Measurements from ENCODE around the gene APOC1.

Gene APOC1

GRCh38 chr19:44957526-44957925 lies 43.1 kb downstream of the APOC1 start:
- no peak for DNase-seq

GRCh38 chr19:44958090-44958489 lies 43.7 kb downstream of the APOC1 start:
- DNase-seq = no peak

GRCh38 chr19:44959691-44960090 lies 45.3 kb downstream of the APOC1 start:
- no peak for DNase-seq

DNA sequence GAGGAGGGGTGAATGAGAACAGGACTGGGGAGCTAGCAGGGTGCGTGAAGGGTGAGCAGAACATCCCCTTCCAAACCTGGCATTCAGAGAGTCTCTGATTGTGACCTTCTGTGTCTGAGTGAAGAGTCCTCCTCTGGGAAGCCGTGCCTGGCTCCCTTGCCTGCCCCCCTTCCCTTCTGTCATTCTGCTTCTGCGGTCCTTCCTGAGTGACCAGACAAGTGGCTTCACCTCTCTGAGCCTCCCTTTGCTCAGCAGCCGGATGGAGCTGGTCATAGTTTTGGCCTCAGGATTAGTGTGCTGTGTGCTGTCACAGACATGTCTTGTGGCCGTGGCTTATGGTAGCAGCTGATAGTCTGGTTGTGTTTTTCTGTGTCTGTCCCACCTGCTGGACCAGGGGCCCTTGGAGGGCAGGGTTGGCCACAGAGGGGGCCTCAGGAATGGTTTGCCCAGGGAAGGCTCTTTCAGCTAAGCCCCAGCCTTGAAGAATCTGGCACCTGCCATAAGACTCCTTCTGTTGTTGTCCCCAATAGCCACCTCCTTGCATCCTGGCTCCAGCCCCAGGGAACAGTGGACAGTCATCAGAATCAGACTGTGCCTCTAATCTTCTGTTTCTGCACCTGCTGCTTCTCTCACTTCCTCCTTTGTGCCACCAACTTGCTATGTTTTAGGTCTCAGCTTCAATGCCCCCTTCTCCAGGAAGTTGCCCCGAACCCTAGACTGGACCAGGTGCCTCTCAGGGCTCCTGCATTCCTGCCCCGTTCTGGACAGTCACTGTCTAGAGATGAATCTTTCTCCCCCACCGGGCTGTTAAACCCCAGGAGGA lies 46.7 kb downstream of the APOC1 start:
- no peak for DNase-seq

- DNase-seq = no peak
Observed at GRCh38 chr19:44961821-44962220, 47.4 kb downstream of the APOC1 start.

- no peak for DNase-seq
Observed at GRCh38 chr19:44968118-44968517, 53.7 kb downstream of the APOC1 start.

GRCh38 chr19:44968670-44969069 lies 54.3 kb downstream of the APOC1 start:
- DNase-seq = no peak
